ENCODE results near the gene IL21.
"Not testable (repeated sequence)": the region's sequence is repeated elsewhere in the genome, so short reads cannot be mapped to it uniquely, and the experiment has no call there.

Gene IL21

GRCh38 chr4:122621016-122621507, at the start of gene IL21:
TSS of gene IL21 (minus strand) at chr4:122621066. CDS start at chr4:122621011, 55 bp downstream.
- DNase-seq: no peak

- no peak for DNase-seq
These were observed 49.3 kb upstream of the IL21 start for GRCh38 chr4:122669911-122670738.

- DNase-seq: no peak
These were observed 47.4 kb upstream of the IL21 start for GRCh38 chr4:122668241-122668640.

GRCh38 chr4:122666527-122667245, 45.8 kb upstream of the IL21 start:
- peak; percentile 11 for DNase-seq

GRCh38 chr4:122665161-122665929, 44.5 kb upstream of the IL21 start:
- no peak for DNase-seq

- DNase-seq: no peak
These were observed 43.1 kb upstream of the IL21 start for GRCh38 chr4:122663814-122664610.

GRCh38 chr4:122663291-122663690, 42.4 kb upstream of the IL21 start:
- no peak for DNase-seq

GRCh38 chr4:122662701-122663100, 41.8 kb upstream of the IL21 start:
- no peak for DNase-seq

- peak; percentile 27 for DNase-seq
These were observed 40.6 kb upstream of the IL21 start for GRCh38 chr4:122661176-122662160.

- no peak for DNase-seq
These were observed 38.0 kb upstream of the IL21 start for GRCh38 chr4:122658818-122659295.

- no peak for DNase-seq
These were observed 37.5 kb upstream of the IL21 start for GRCh38 chr4:122658377-122658776.

GRCh38 chr4:122657553-122657952, 36.7 kb upstream of the IL21 start:
- DNase-seq: no peak

- DNase-seq: not testable (repeated sequence)
These were observed 35.7 kb upstream of the IL21 start for GRCh38 chr4:122656583-122656982.

- peak; percentile 54 for DNase-seq
These were observed 31.5 kb upstream of the IL21 start for GRCh38 chr4:122652379-122652778.

GRCh38 chr4:122650148-122650547, 29.3 kb upstream of the IL21 start:
- DNase-seq: no peak

- no peak for DNase-seq
These were observed 26.8 kb upstream of the IL21 start for GRCh38 chr4:122647656-122648055.

- DNase-seq: no peak
These were observed 22.4 kb upstream of the IL21 start for GRCh38 chr4:122643257-122643656.

- no peak for DNase-seq
These were observed 18.3 kb upstream of the IL21 start for GRCh38 chr4:122639181-122639580.

GRCh38 chr4:122636697-122637096, 15.8 kb upstream of the IL21 start:
- peak; percentile 12 for DNase-seq

- no peak for DNase-seq
These were observed 14.3 kb upstream of the IL21 start for GRCh38 chr4:122635205-122635604.

GRCh38 chr4:122633211-122633610, 12.3 kb upstream of the IL21 start:
- DNase-seq: no peak
